DND-41 (cell line): ENCODE measurements around the gene OR2L3.
"Not testable (repeated sequence)": the region's sequence is repeated elsewhere in the genome, so short reads cannot be mapped to it uniquely, and the experiment has no call there.

Experiments used
- ATAC-seq: fragments of 200-7000 bp; cut with Tn5 transposase; 3 replicates; pipeline ENCODE4 v1.9.1; 2021; ENCODE audit warnings: low read depth; ENCODE audit not compliant: insufficient read depth
- DNase-seq: peaks from one replicate; pipeline ENCODE4 v3.0.0-alpha.2; 2020
- H2AFZ ChIP-seq: 2 replicates; pipeline ENCODE4 v1.6.0; 2012; ENCODE audit warnings: low read depth, low read length
- H3K27ac ChIP-seq: 2 replicates; pipeline ENCODE4 v1.5.1; 2012; ENCODE audit warnings: low read length, inconsistent platforms
- H3K27me3 ChIP-seq: fragments of 200-600 bp; sonication (generic); 2 replicates; pipeline ENCODE4 v1.6.0; 2012; ENCODE audit warnings: low read length, mild to moderate bottlenecking, inconsistent platforms; ENCODE audit not compliant: insufficient read depth, poor library complexity
- H3K36me3 ChIP-seq: 2 replicates; pipeline ENCODE4 v1.5.1; 2012; ENCODE audit warnings: low read length, inconsistent platforms; ENCODE audit not compliant: insufficient read depth
- H3K4me1 ChIP-seq: 2 replicates; pipeline ENCODE4 v1.5.1; 2012; ENCODE audit warnings: mild to moderate bottlenecking, low read length; ENCODE audit not compliant: insufficient read depth
- H3K4me2 ChIP-seq: 2 replicates; pipeline ENCODE4 v1.6.0; 2012; ENCODE audit warnings: mild to moderate bottlenecking, moderate library complexity, low read length, inconsistent platforms; ENCODE audit not compliant: insufficient read depth
- H3K4me3 ChIP-seq, 2 experiments: fragments of 200-600 bp in 1 of 2; shearing (Covaris generic) in 1 of 2; 2 replicates each; pipeline ENCODE4 v1.5.1; 2012 to 2016; ENCODE audit warnings: inconsistent platforms in 2 of 2, low read length in 2 of 2, mild to moderate bottlenecking in 2 of 2, low read depth in 1 of 2, moderate library complexity in 1 of 2
- H3K79me2 ChIP-seq: 2 replicates; pipeline ENCODE4 v1.6.0; 2012; ENCODE audit warnings: low read length, inconsistent platforms; ENCODE audit not compliant: insufficient read depth
- H3K9ac ChIP-seq: 2 replicates; pipeline ENCODE4 v1.6.0; 2012; ENCODE audit warnings: low read depth, mild to moderate bottlenecking, inconsistent platforms, low read length, moderate library complexity
- H3K9me3 ChIP-seq: 2 replicates; pipeline ENCODE4 v1.5.1; 2012; ENCODE audit warnings: low read length, moderate library complexity, mild to moderate bottlenecking, inconsistent platforms; ENCODE audit not compliant: insufficient read depth, severe bottlenecking
- H4K20me1 ChIP-seq: 2 replicates; pipeline ENCODE4 v1.6.0; 2012; ENCODE audit warnings: low read length; ENCODE audit not compliant: insufficient read depth
- EZH2 ChIP-seq: IDR thresholded peaks from 3 replicates; pipeline ENCODE4 v1.6.1; 2012; ENCODE audit warnings: borderline replicate concordance, low read depth, mild to moderate bottlenecking, moderate library complexity, low read length, inconsistent platforms; ENCODE audit not compliant: severe bottlenecking
- TF ChIP-seq, protein P1 (sequence below): IDR thresholded peaks from 2 replicates; pipeline ENCODE4 v1.5.1; 2012; ENCODE audit warnings: borderline replicate concordance, low read length, moderate library complexity, mild to moderate bottlenecking; ENCODE audit not compliant: poor library complexity, severe bottlenecking; ENCODE audit errors: extremely low read depth

Gene OR2L3

DNA sequence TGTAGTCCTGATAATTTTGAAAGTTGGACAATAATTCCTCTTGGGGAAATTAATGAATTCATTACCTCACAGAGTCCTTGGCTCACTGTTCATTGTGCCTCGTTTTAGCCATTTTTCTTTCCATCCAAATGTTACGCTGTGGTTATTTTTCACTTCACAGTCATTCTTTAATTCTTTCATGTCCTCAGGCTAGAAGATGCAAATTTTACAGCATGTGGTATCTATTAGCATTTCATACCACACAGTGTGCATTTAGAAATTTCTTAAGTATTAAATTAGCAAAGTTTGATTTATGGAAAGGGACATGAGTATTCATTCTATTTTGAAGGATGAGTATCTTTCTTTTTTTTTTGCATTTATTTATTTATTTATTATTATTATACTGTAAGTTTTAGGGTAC is 18.4 kb downstream of the OR2L3 start:
- ATAC-seq (no peak), DNase-seq (no peak)
- Histone ChIP-seq H3K4me3 (no peak overlapping the region), H3K4me1 (no peaks in the 10 kb centered on the region), H4K20me1 (no peaks in the 10 kb centered on the region), H3K79me2 (no peaks in the 10 kb centered on the region), H3K9ac (no peak overlapping the region), H3K4me2 (no peak overlapping the region), H3K9me3 (no peaks in the 10 kb centered on the region), H3K36me3 (no peaks in the 10 kb centered on the region), H3K27me3 (no peaks in the 10 kb centered on the region), H3K27ac (no peak overlapping the region), H2AFZ (no peak overlapping the region)
- no peak for TF ChIP-seq EZH2
- TF ChIP-seq, protein P1, sequence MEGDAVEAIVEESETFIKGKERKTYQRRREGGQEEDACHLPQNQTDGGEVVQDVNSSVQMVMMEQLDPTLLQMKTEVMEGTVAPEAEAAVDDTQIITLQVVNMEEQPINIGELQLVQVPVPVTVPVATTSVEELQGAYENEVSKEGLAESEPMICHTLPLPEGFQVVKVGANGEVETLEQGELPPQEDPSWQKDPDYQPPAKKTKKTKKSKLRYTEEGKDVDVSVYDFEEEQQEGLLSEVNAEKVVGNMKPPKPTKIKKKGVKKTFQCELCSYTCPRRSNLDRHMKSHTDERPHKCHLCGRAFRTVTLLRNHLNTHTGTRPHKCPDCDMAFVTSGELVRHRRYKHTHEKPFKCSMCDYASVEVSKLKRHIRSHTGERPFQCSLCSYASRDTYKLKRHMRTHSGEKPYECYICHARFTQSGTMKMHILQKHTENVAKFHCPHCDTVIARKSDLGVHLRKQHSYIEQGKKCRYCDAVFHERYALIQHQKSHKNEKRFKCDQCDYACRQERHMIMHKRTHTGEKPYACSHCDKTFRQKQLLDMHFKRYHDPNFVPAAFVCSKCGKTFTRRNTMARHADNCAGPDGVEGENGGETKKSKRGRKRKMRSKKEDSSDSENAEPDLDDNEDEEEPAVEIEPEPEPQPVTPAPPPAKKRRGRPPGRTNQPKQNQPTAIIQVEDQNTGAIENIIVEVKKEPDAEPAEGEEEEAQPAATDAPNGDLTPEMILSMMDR = no peak

- H2AFZ ChIP-seq = no peak overlapping the region
- H3K27me3 ChIP-seq = no peaks in the 10 kb centered on the region
- TF ChIP-seq EZH2 = no peak
- TF ChIP-seq, protein P1 = no peak
- no peak for ATAC-seq
- H3K27ac ChIP-seq = no peak overlapping the region
- H3K9ac ChIP-seq = no peak overlapping the region
- no peaks in the 10 kb centered on the region for H3K9me3 ChIP-seq
- no peak overlapping the region for H3K4me2 ChIP-seq
- H3K79me2 ChIP-seq = no peaks in the 10 kb centered on the region
- no peaks in the 10 kb centered on the region for H3K4me1 ChIP-seq
- no peaks in the 10 kb centered on the region for H3K36me3 ChIP-seq
- no peak for DNase-seq
- H4K20me1 ChIP-seq = no peaks in the 10 kb centered on the region
- H3K4me3 ChIP-seq = no peak overlapping the region
Measured at GRCh38 chr1:248065604-248066003, 19.0 kb downstream of the OR2L3 start.

DNA sequence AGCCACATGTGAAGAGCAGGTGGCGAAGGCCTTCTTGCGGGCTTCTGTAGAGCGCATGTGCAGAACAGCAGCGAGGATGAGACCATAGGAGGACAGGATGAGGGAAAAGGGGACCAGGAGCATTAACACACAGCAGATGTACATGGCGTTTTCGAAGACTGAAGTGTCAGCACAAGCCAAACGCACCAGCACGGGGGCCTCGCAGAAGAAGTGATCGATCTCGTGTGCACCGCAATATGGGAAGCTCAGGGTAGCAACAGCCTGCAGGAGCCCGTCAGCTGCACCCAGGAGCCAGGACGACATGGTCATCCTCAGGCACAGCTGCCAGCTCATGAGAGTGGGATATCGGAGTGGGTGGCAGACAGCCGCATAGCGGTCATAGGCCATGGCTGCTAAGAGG is 37.2 kb downstream of the OR2L3 start:
- not testable (repeated sequence) for H2AFZ ChIP-seq, H3K9ac ChIP-seq, H4K20me1 ChIP-seq, H3K9me3 ChIP-seq, H3K4me1 ChIP-seq, DNase-seq, H3K79me2 ChIP-seq, H3K27me3 ChIP-seq, H3K4me2 ChIP-seq, H3K27ac ChIP-seq, H3K4me3 ChIP-seq, H3K36me3 ChIP-seq, ATAC-seq

DNA sequence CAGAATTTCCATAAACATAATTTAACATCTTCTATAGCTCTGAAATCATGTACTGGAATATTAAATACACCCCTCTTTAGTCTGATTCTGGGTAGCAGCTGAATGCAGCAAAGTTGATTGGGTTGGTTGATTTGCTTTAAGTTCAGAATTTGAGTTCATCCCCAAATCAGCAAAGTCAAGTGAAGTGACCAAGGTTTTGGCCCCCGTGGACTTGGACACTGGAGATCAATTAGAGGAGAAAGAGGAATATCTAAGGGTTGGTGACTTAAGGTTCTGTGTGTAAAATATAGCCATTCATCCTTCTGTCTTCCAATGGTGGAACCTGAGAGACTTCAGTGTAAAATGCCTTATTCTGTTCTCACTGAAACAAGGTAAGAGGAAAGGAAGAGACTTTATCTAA is 48.2 kb downstream of the OR2L3 start, which contains the start of gene OR2L13:
OR2L13 (plus strand) TSS at position 301 of the 400 bp plus-strand sequence. CDS start 4,192 bp downstream, outside the sequence.
- H3K4me1 ChIP-seq = no peaks in the 10 kb centered on the region
- no peak within 1 kb of the TSS for H3K4me2 ChIP-seq
- DNase-seq = no peak
- ATAC-seq = no peak
- no peaks in the 10 kb centered on the region for H3K9me3 ChIP-seq
- H3K79me2 ChIP-seq = no peaks in the 10 kb centered on the region
- no peak within 1 kb of the TSS for H3K27ac ChIP-seq
- no peak within 1 kb of the TSS for H2AFZ ChIP-seq
- TF ChIP-seq EZH2 = no peak
- no peaks in the 10 kb centered on the region for H4K20me1 ChIP-seq
- H3K9ac ChIP-seq = no peak within 1 kb of the TSS
- H3K27me3 ChIP-seq = no peaks in the 10 kb centered on the region
- no peak within 1 kb of the TSS for H3K4me3 ChIP-seq
- no peaks in the 10 kb centered on the region for H3K36me3 ChIP-seq
